HEK293 (cell line): ENCODE data around the gene USP21.

ENCODE experiments used
- CTCF ChIA-PET: fragments of 350-600 bp; formaldehyde crosslinking; extraction: SDS; loops from one replicate; lab custom pipeline; 2021; ENCODE audit warnings: antibody characterized with exemption; lab: Yijun Ruan, JAX
- POLR2A ChIA-PET: fragments of 300-600 bp; formaldehyde crosslinking; extraction: SDS; loops from one replicate; lab custom pipeline; 2020; ENCODE audit warnings: antibody characterized with exemption, inconsistent platforms; lab: Yijun Ruan, JAX
- H3K27ac ChIP-seq: fragments of 200-500 bp; sonication (Bioruptor generic); 2 replicates; pipeline ENCODE4 v1.5.1; 2014; ENCODE audit warnings: low read depth, low read length, control low read depth, inconsistent platforms; ENCODE audit errors: extremely low read depth
- H3K36me3 ChIP-seq, 2 experiments: fragments of 200-500 bp in 1 of 2; sonication (Bioruptor generic) in 1 of 2; 1 replicate in 1 of 2; 2 replicates in 1 of 2; pipeline ENCODE4 v1.5.1; 2014 to 2017; ENCODE audit warnings: inconsistent platforms in 2 of 2, low read length in 2 of 2; ENCODE audit not compliant: control insufficient read depth in 2 of 2, insufficient read depth in 1 of 2
- H3K4me1 ChIP-seq: fragments of 200-500 bp; sonication (Bioruptor generic); 2 replicates; pipeline ENCODE4 v1.5.1; 2014; ENCODE audit warnings: mild to moderate bottlenecking, low read length, inconsistent platforms; ENCODE audit not compliant: control insufficient read depth, insufficient read depth
- H3K4me3 ChIP-seq: 2 replicates; pipeline ENCODE4 v1.5.1; 2011; ENCODE audit warnings: low read depth, mild to moderate bottlenecking, control low read depth, low read length, moderate library complexity
- H3K9me3 ChIP-seq: fragments of 200-500 bp; sonication (Bioruptor generic); 2 replicates; pipeline ENCODE4 v1.5.1; 2014; ENCODE audit warnings: low read depth, low read length, inconsistent platforms; ENCODE audit not compliant: control insufficient read depth, insufficient read depth
- PRDM6 ChIP-seq: fragments of 450-650 bp; formaldehyde crosslinking; IDR thresholded peaks from 2 replicates; pipeline ENCODE4 v1.5.1; 2017; ENCODE audit warnings: missing biosample characterization, missing genetic modification characterization
- REST ChIP-seq: fragments of 450-650 bp; formaldehyde crosslinking; IDR thresholded peaks from 2 replicates; pipeline ENCODE4 v1.5.1; 2016; ENCODE audit warnings: missing biosample characterization, missing genetic modification characterization
- ZBTB44 ChIP-seq: fragments of 450-650 bp; IDR thresholded peaks from 2 replicates; pipeline ENCODE4 v1.5.1; 2018; ENCODE audit warnings: missing biosample characterization, mild to moderate bottlenecking, missing genetic modification characterization
- ZNF112 ChIP-seq: fragments of 450-650 bp; formaldehyde crosslinking; IDR thresholded peaks from 2 replicates; pipeline ENCODE4 v1.5.0; 2017; ENCODE audit warnings: missing biosample characterization, missing genetic modification characterization
- ZNF132 ChIP-seq: fragments of 450-650 bp; formaldehyde crosslinking; IDR thresholded peaks from 2 replicates; pipeline ENCODE4 v1.5.1; 2017; ENCODE audit warnings: missing biosample characterization, missing genetic modification characterization, borderline replicate concordance
- ZNF157 ChIP-seq: fragments of 450-650 bp; formaldehyde crosslinking; IDR thresholded peaks from 2 replicates; pipeline ENCODE4 v1.5.1; 2016; ENCODE audit warnings: missing biosample characterization, missing genetic modification characterization
- ZNF223 ChIP-seq: fragments of 450-650 bp; formaldehyde crosslinking; IDR thresholded peaks from 2 replicates; pipeline ENCODE4 v1.5.1; 2016; ENCODE audit warnings: missing biosample characterization, missing genetic modification characterization
- ZNF23 ChIP-seq: fragments of 450-650 bp; formaldehyde crosslinking; IDR thresholded peaks from 2 replicates; pipeline ENCODE4 v1.5.1; 2016; ENCODE audit warnings: missing biosample characterization, missing genetic modification characterization, borderline replicate concordance
- ZNF544 ChIP-seq: fragments of 450-650 bp; formaldehyde crosslinking; IDR thresholded peaks from 2 replicates; pipeline ENCODE4 v1.5.0; 2017; ENCODE audit warnings: missing biosample characterization, missing genetic modification characterization
- ZNF768 ChIP-seq: fragments of 450-650 bp; formaldehyde crosslinking; IDR thresholded peaks from 2 replicates; pipeline ENCODE4 v1.5.1; 2018; ENCODE audit warnings: missing biosample characterization, mild to moderate bottlenecking, missing genetic modification characterization
- ZNF776 ChIP-seq: fragments of 450-650 bp; formaldehyde crosslinking; IDR thresholded peaks from 2 replicates; pipeline ENCODE4 v1.5.0; 2017; ENCODE audit warnings: missing biosample characterization, missing genetic modification characterization, borderline replicate concordance
- ZXDB ChIP-seq: fragments of 450-650 bp; formaldehyde crosslinking; IDR thresholded peaks from 2 replicates; pipeline ENCODE4 v1.5.1; 2016; ENCODE audit warnings: missing biosample characterization, missing genetic modification characterization

Gene USP21

GRCh38 chr1:161215076-161215475 is 55.8 kb downstream of the USP21 start, which contains the start of gene FCER1G:
Gene FCER1G (plus strand): TSS chr1:161215295. CDS start chr1:161215322, 27 bp downstream.
- no peaks in the 10 kb centered on the region for H3K9me3 ChIP-seq
- H3K27ac ChIP-seq = no peak within 1 kb of the TSS
- H3K36me3 ChIP-seq = peaks cover 35 to 50% of the 10 kb centered on the region in 2 experiments
- CTCF ChIA-PET = interaction anchor here (1.6 to 3.4 kb wide), 2 partner anchors 11 to 167 kb away, joined by 6 to 22 read pairs; partner anchors contain the start of gene TOMM40L
- POLR2A ChIA-PET = interaction anchor here (1.2 to 1.4 kb wide), 2 partner anchors 11 to 13 kb away, joined by 4 to 10 read pairs; partner anchors contain the start of genes NDUFS2 and TOMM40L
- TF ChIP-seq REST (tag by site-specific recombination) (no peak), ZNF157 (tag by site-specific recombination) (no peak), ZNF23 (tag by site-specific recombination) (no peak), ZXDB (no peak), ZBTB44 (tag by site-specific recombination) (no peak), ZNF768 (tag by site-specific recombination) (no peak), PRDM6 (tag by site-specific recombination) (no peak), ZNF223 (tag by site-specific recombination) (no peak), ZNF132 (tag by site-specific recombination) (no peak), ZNF112 (tag by site-specific recombination) (no peak), ZNF776 (tag by site-specific recombination) (no peak), ZNF544 (tag by site-specific recombination) (no peak)
- no peak within 1 kb of the TSS for H3K4me3 ChIP-seq
- H3K4me1 ChIP-seq = no peaks in the 10 kb centered on the region
